Renal pelvis (tissue), 3 donors: ENCODE data around the gene MPPE1. TPM values are rescaled to one million over a fixed set of nuclear protein-coding genes. Genes with fewer than 3 reads are reported as not detected.

ENCODE experiments used
- polyA plus RNA-seq, 3 donors: library from polyadenylated mRNA; unstranded; fragments of 120-200 nt; gene quantifications; one replicate each; pipeline ENCODE4 v1.2.1, GENCODE V29; 2013; ENCODE audit not compliant: insufficient read length in 3 of 3

Gene MPPE1
- polyA plus RNA-seq, 3 donors = 40.7 to 55.9 (median 50.9) TPM

Other genes starting within 250 kb of the MPPE1 start
- gene GNAL, start 219.1 kb downstream of the MPPE1 start, polyA plus RNA-seq = 1 to 10 TPM; 3.7 to 5.8 (median 4.2) TPM
- gene CHMP1B, start 56.9 kb downstream of the MPPE1 start, polyA plus RNA-seq = 10 to 100 TPM; 44.5 to 47.3 (median 46.1) TPM
- gene IMPA2, start 73.2 kb upstream of the MPPE1 start, polyA plus RNA-seq = 100 to 1,000 TPM; 106 to 129 (median 116) TPM
- under 1 TPM in 2 of 3 donors, not detected in 1; 0.03 to 0.07 TPM for gene ANKRD62, start 185.5 kb upstream of the MPPE1 start, polyA plus RNA-seq